Measurements from ENCODE around the gene PSRC1.

Gene PSRC1

GRCh38 chr1:109256971-109257681, 25.8 kb downstream of the PSRC1 start:
- DNase-seq, result no peak

DNA sequence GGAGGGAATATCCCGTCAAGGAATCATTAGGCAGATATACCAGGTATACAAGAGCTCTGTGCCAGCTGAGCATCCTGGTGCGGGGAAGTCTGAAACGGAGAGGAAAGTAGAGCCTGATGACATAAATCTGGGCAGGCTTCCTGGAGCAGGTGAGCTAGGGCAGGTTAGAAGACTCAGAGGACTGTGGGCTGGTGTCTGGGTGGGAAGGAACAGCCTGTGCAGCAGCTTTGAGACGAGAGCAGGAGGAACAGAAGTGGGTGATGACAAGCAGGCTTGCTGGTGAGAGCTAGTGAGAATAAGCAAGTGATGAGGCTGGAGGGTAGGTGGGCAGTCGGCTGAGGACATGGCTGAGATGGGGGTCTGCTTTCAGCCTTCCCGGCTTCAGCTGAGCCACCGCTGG, 26.9 kb downstream of the PSRC1 start:
- DNase-seq, result no peak

- DNase-seq, result no peak
These were observed 27.3 kb downstream of the PSRC1 start for GRCh38 chr1:109255678-109256077.

- no peak for DNase-seq
These were observed 27.8 kb downstream of the PSRC1 start for GRCh38 chr1:109255097-109255651.

GRCh38 chr1:109254621-109255096, 28.3 kb downstream of the PSRC1 start:
- no peak for DNase-seq

DNA sequence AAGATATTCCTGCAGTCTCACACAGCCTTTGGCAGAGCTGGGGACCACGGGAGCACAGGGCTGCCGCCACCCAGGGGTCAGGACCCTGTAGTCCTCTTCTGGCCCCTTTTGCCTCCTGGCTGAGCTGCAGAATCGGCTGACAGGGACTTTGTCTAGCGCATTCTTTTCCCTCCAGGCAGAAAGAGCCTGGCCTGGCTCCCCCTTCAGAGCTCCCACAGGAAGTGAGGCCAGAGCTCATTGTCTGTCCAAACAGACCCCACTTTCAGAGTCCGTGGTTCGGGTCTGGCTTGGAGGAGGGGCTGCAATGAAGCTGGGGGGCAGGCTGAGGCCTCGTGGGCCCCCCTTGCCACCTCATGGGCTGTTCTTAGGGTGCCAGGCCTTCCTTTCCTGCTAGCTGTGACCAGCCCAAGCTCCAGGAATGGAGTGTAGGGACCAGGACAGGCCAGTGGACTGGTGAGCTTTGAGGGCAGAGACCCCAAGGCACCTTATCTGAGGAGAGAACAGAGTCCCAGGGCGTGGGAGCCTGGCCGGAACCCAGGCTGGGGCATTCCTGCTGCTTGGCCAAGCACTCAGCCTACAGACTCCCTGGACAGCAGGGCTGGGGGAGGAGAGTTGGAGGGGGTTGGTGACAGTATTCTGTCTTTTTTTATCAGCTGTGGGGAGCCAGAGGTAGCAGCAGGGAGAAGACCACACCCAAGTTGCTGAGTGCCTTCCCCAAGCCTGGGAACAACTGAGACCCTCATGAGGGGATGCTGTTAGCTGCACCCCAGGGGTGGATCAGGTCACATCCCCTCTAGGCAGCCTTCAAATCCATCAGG, 28.9 kb downstream of the PSRC1 start:
- no peak for DNase-seq

GRCh38 chr1:109252893-109253802, 29.8 kb downstream of the PSRC1 start:
- no peak for DNase-seq

DNA sequence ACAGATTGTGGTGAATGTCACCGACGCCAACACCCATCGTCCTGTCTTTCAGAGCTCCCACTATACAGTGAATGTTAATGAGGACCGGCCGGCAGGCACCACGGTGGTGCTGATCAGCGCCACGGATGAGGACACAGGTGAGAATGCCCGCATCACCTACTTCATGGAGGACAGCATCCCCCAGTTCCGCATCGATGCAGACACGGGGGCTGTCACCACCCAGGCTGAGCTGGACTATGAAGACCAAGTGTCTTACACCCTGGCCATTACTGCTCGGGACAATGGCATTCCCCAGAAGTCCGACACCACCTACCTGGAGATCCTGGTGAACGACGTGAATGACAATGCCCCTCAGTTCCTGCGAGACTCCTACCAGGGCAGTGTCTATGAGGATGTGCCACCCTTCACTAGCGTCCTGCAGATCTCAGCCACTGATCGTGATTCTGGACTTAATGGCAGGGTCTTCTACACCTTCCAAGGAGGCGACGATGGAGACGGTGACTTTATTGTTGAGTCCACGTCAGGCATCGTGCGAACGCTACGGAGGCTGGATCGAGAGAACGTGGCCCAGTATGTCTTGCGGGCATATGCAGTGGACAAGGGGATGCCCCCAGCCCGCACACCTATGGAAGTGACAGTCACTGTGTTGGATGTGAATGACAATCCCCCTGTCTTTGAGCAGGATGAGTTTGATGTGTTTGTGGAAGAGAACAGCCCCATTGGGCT, 30.6 kb downstream of the PSRC1 start:
- DNase-seq, result no peak

DNA sequence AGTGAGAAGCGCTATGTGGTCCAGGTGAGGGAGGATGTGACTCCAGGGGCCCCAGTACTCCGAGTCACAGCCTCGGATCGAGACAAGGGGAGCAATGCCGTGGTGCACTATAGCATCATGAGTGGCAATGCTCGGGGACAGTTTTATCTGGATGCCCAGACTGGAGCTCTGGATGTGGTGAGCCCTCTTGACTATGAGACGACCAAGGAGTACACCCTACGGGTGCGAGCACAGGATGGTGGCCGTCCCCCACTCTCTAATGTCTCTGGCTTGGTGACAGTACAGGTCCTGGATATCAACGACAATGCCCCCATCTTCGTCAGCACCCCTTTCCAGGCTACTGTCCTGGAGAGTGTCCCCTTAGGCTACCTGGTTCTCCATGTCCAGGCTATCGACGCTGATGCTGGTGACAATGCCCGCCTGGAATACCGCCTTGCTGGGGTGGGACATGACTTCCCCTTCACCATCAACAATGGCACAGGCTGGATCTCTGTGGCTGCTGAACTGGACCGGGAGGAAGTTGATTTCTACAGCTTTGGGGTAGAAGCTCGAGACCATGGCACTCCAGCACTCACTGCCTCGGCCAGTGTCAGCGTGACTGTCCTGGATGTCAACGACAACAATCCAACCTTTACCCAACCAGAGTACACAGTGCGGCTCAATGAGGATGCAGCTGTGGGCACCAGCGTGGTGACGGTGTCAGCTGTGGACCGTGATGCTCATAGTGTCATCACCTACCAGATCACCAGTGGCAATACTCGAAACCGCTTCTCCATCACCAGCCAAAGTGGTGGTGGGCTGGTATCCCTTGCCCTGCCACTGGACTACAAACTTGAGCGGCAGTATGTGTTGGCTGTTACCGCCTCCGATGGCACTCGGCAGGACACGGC, 31.4 kb downstream of the PSRC1 start:
- no peak for DNase-seq

GRCh38 chr1:109250454-109251276, 32.3 kb downstream of the PSRC1 start:
- DNase-seq, result no peak

GRCh38 chr1:109249654-109250401, 33.1 kb downstream of the PSRC1 start:
- no peak for DNase-seq

DNA sequence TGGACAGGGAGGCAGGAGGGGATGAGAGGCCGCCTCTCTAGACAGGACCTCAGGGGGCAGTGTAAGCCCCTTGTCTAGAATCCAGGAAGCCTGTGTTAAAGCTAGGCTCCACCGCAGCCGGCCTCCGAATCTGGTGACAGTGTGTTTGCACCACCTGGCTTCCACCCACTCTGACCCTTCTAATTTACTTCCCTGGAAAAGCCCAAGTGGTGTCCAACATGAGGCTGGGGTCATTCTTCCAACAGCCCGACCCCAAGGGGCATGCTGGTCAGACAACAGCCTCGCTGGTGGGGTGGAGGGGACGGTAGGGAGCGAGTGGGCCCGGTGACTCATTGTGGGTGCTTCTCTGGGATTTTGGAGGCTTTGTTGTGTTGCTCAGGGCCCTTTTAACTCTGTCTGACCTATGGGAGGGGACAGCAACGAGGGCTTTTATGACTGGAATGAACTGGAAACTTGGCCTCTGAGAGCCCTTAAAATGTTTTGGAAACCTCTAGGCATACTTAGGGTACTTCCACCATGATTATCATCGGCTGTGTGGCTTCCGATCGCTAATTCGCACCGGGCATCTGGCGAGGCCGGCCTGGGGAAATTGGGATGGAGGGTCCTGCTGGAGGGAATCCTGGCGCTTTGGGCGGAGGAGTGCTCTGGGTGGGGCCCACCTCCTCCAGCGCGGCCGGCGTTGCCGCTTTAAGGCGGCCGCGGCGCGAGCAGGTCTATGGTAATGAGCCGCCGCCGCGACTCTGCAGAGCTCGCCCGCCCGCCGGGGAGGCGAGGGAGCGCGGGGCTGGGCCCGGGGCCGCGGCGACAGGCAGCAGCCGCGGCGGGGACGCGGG, 33.9 kb downstream of the PSRC1 start, which contains the start of gene CELSR2:
CELSR2 (plus strand) TSS at position 743 of the 833 bp plus-strand sequence. CDS start 541 bp downstream, outside the sequence.
- DNase-seq, result no peak

DNA sequence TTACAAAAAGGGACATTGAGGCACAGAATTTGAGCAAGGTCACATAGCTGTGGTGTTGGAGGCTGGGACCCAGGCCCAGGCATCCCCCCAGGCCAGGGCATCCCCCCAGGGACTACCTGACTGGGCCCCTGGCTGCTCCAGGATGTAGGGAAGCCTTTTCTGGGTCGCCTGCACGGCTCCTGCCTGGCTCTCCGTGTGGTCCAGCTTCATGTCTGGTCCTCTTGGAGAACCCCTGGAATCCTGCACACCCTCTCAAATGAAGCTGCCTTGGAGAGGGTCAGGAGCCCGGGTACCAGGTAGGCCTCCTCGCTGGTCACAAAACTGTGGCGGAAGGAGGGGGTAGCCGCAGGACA, 34.5 kb downstream of the PSRC1 start:
- DNase-seq, result no peak

DNA sequence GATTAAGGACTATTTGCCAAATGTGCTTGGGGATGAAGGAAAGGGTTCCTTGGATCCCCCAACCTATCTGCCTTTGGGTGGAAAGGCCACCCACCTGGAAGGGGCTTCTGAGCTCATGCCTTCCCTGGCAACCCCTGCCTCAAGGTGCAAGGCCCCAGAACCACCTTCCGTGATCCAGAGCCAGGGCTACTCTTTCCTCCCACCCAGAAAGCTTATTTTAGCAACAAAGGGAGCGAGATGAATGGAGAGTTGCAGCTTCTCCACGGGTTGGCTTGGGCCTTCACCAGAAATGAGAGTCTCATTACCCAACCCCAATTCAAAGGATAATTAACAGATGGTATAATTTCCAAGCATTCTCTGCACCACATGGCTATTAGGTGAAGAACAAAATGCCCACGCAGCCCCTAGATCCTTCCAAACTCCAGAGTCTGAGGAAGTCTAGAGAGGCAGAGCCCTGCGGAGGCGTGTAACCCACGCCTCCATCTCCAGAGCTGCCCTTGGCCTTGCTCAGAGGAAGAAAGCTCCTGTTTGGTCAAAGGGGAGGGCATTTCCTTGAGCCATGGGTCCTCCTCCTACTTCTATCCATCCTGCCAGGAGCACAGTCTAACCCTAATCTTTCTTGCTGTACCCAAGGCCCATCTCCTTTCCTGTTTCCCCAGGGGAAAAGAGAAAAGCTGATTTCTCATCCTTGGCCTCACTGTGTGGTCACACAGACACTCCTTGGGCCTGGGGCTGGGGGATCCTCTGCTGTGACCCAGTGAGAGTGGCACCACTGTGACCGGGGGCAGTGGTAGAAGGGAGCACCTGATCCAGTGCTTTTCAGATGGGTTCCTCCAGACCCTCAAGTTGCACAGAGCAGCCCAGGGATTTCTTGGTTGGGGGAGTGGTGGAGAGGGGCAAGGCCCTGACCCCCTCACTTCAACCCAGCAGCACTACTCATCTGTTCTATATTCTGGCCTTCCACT, 35.3 kb downstream of the PSRC1 start:
- DNase-seq, result no peak

DNA sequence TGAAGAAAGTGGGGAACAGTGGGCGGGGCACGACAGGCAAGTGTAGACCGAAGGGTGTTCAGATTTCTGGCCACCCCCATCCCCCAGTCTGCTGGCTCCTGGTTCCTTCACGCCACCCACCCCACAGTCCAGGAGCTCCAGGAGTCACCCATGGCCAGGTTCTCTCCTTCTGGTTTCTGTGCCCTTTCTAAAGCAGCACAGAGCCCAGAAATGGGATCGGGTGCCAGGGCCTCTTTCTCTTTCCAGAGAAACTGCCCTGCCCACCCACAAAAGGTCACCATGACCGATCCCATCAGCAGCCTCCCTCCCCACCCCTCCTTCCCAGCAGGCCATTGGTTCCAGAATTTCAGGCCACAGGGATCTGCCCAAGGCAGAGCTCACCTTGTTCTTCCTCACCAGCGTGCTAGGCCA, 36.8 kb downstream of the PSRC1 start:
- DNase-seq, result no peak

DNA sequence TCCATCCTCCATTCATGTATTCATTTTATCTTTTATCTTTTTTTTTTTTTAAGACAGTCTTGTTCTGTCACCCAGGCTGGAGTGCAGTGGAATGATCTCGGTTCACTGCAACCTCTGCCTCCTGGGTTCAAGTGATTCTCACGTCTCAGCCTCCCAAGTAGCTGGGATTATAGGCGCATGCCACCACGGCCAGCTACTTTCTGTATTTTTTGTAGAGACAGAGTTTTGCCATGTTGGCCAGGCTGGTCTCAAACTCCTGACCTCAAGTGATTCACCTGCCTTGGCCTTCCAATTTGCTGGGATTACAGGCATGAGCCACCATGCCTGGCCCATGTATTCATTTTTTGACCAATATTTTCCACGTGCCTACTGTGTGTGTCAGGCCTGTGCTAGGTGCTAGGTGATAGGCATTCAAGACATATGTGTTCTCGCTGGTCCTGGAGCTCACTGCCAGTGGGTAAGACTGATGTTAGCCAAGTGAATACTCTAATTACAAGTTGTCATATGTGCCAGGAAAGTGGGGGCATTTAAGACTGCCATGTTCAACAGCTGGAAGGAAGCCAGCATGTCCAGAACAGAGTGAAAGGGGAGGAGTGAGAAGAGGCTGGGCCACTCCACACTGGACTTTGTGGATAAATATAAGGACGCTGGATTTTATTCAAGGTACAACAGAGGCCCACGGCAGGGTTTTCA, 38.9 kb downstream of the PSRC1 start:
- no peak for DNase-seq
